ENCODE measurements around the gene MMAB.

The MMAB gene

GRCh38 chr12:109533487-109533740 is 39.9 kb downstream of the MMAB start:
- 95 to 97% methylated on average over 8 of the region's 8 CpGs for WGBS, 2 experiments
- peaks cover 4% of the 10 kb centered on the region for H3K36me3 ChIP-seq (ENCODE audit: control insufficient read depth, insufficient read depth, low read length)
- H3K9me3 ChIP-seq (ENCODE audit: control insufficient read depth, low read length), result no peaks in the 10 kb centered on the region
- H3K27ac ChIP-seq (ENCODE audit: insufficient read depth, low read depth, low read length, poor library complexity, severe bottlenecking), result no peak overlapping the region
- H3K4me1 ChIP-seq (ENCODE audit: control insufficient read depth, insufficient read depth, low read length), result peaks cover 10% of the 10 kb centered on the region
- H3K27me3 ChIP-seq (ENCODE audit: control insufficient read depth, insufficient read depth, low read length, poor library complexity, severe bottlenecking), result no peaks in the 10 kb centered on the region
- no peak overlapping the region for H3K4me3 ChIP-seq (ENCODE audit: insufficient read depth, low read depth, low read length)

DNA sequence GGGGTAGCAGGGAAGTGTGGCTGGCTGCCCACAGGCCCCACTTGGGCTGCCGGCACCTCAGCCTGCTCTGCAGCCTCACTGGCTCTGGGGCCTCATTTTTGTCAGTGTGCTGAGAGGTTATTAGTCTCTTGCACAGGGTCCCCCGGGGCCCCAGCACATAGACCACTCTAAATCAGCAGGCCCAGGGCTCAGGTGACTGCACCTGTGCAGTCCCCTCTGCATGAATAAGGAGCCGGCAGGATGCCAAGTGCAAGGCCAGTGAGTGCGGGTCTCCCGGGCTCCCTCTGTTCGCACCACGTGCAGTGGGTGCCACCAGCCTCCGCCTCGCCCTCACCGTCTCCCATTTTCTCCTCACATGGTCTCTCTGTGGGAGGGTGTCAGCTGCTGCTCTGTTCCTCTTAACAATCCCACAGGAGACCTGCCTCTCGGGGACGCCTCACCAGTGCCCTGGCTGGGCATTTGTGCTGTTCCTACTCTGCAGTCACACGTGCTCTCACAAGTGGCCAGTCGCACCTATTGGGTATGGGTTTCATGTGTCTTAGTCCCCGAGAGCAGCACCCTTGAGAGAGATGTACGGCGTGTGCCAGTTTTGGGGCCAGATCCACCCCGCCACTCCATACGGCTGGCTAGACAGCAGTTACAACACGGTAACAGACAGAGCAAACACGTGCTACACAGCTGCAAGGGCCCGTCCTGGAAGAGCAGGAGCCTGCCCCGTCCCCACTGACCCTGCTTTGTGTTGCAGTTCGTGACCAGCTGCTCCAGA is 40.4 kb downstream of the MMAB start:
- peaks cover 10% of the 10 kb centered on the region for H3K4me1 ChIP-seq (ENCODE audit: control insufficient read depth, insufficient read depth, low read length)
- no peak overlapping the region for H3K4me3 ChIP-seq (ENCODE audit: insufficient read depth, low read depth, low read length)
- WGBS, 2 experiments, result 89 to 92% methylated on average over 24 of the region's 24 CpGs
- no peak overlapping the region for H3K27ac ChIP-seq (ENCODE audit: insufficient read depth, low read depth, low read length, poor library complexity, severe bottlenecking)
- no peaks in the 10 kb centered on the region for H3K27me3 ChIP-seq (ENCODE audit: control insufficient read depth, insufficient read depth, low read length, poor library complexity, severe bottlenecking)
- H3K36me3 ChIP-seq (ENCODE audit: control insufficient read depth, insufficient read depth, low read length), result peaks cover 4% of the 10 kb centered on the region
- no peaks in the 10 kb centered on the region for H3K9me3 ChIP-seq (ENCODE audit: control insufficient read depth, low read length)

- H3K4me1 ChIP-seq (ENCODE audit: control insufficient read depth, insufficient read depth, low read length), result peaks cover 10% of the 10 kb centered on the region
- peaks cover 4% of the 10 kb centered on the region for H3K36me3 ChIP-seq (ENCODE audit: control insufficient read depth, insufficient read depth, low read length)
- WGBS, 2 experiments, result 96 to 99% methylated on average over 2 of the region's 2 CpGs
- H3K27ac ChIP-seq (ENCODE audit: insufficient read depth, low read depth, low read length, poor library complexity, severe bottlenecking), result no peak overlapping the region
- H3K9me3 ChIP-seq (ENCODE audit: control insufficient read depth, low read length), result no peaks in the 10 kb centered on the region
- no peaks in the 10 kb centered on the region for H3K27me3 ChIP-seq (ENCODE audit: control insufficient read depth, insufficient read depth, low read length, poor library complexity, severe bottlenecking)
- H3K4me3 ChIP-seq (ENCODE audit: insufficient read depth, low read depth, low read length), result no peak overlapping the region
Measured at GRCh38 chr12:109531411-109531810, 41.9 kb downstream of the MMAB start.

- H3K9me3 ChIP-seq (ENCODE audit: control insufficient read depth, low read length), result no peaks in the 10 kb centered on the region
- no peaks in the 10 kb centered on the region for H3K27me3 ChIP-seq (ENCODE audit: control insufficient read depth, insufficient read depth, low read length, poor library complexity, severe bottlenecking)
- H3K27ac ChIP-seq (ENCODE audit: insufficient read depth, low read depth, low read length, poor library complexity, severe bottlenecking), result no peak overlapping the region
- 80 to 81% methylated on average over 19 of the region's 19 CpGs for WGBS, 2 experiments
- H3K4me1 ChIP-seq (ENCODE audit: control insufficient read depth, insufficient read depth, low read length), result peaks cover 17% of the 10 kb centered on the region
- H3K4me3 ChIP-seq (ENCODE audit: insufficient read depth, low read depth, low read length), result no peak overlapping the region
- H3K36me3 ChIP-seq (ENCODE audit: control insufficient read depth, insufficient read depth, low read length), result peaks cover 4% of the 10 kb centered on the region
Measured at GRCh38 chr12:109529691-109530640, 43.3 kb downstream of the MMAB start.

DNA sequence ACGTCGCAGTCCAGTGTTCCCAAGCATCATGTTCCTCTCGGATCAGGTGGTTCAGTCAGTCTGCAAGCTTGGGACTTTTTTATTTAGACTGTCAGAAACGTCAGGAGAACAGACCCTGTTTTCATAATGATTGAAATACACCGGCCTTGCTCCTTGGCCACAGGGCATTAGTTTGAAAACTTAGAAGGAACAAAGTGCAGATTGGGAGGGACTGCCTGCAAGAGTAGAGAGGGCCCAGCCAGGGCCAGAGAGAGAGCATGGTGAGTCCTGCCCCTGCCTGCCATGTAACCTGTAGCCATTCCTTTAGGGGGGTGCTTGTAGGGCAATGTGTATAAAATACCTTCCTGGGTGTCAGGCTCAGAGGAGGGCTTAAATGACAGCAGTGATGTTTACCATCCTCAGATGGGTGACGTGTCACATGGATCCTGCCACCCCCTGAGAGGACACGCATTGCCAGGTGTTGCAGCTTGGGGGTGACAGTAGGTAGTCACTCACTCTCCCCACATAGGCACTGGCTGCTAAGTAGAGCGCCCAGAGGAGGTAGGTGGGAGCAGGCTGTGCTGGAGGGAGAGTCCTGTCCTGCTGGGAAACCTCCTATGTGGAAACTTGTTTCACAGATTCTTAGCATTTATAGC is 45.7 kb downstream of the MMAB start:
- Histone ChIP-seq H3K27ac (ENCODE audit: insufficient read depth, low read depth, low read length, poor library complexity, severe bottlenecking) (no peak overlapping the region), H3K9me3 (ENCODE audit: control insufficient read depth, low read length) (no peaks in the 10 kb centered on the region), H3K4me3 (ENCODE audit: insufficient read depth, low read depth, low read length) (no peak overlapping the region), H3K4me1 (ENCODE audit: control insufficient read depth, insufficient read depth, low read length) (peaks cover 37% of the 10 kb centered on the region), H3K27me3 (ENCODE audit: control insufficient read depth, insufficient read depth, low read length, poor library complexity, severe bottlenecking) (peaks cover 7% of the 10 kb centered on the region), H3K36me3 (ENCODE audit: control insufficient read depth, insufficient read depth, low read length) (peaks cover 4% of the 10 kb centered on the region)
- 89 to 93% methylated on average over 8 of the region's 8 CpGs for WGBS, 2 experiments

DNA sequence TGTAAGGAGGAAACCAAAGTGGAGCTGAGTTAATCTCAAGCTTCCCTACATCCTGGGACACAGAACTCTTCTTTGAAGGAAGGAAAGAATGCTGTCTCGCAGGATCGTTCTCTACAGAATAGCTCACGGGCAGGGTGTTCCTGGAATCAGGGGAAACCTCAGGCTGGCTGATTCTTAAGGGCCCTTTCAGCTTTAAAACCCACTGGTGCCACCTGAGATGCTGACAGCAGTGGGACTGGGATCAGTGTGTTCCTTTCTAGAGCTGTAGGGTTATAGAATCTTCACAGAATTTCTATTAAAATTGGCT is 48.1 kb downstream of the MMAB start:
- Histone ChIP-seq H3K27ac (ENCODE audit: insufficient read depth, low read depth, low read length, poor library complexity, severe bottlenecking) (peak overlapping the region; percentile 62), H3K9me3 (ENCODE audit: control insufficient read depth, low read length) (no peaks in the 10 kb centered on the region), H3K4me3 (ENCODE audit: insufficient read depth, low read depth, low read length) (no peak overlapping the region), H3K27me3 (ENCODE audit: control insufficient read depth, insufficient read depth, low read length, poor library complexity, severe bottlenecking) (peaks cover 26% of the 10 kb centered on the region), H3K36me3 (ENCODE audit: control insufficient read depth, insufficient read depth, low read length) (no peaks in the 10 kb centered on the region), H3K4me1 (ENCODE audit: control insufficient read depth, insufficient read depth, low read length) (peaks cover 34% of the 10 kb centered on the region)
- WGBS, 2 experiments, result 47 to 66% methylated on average over 3 of the region's 3 CpGs

DNA sequence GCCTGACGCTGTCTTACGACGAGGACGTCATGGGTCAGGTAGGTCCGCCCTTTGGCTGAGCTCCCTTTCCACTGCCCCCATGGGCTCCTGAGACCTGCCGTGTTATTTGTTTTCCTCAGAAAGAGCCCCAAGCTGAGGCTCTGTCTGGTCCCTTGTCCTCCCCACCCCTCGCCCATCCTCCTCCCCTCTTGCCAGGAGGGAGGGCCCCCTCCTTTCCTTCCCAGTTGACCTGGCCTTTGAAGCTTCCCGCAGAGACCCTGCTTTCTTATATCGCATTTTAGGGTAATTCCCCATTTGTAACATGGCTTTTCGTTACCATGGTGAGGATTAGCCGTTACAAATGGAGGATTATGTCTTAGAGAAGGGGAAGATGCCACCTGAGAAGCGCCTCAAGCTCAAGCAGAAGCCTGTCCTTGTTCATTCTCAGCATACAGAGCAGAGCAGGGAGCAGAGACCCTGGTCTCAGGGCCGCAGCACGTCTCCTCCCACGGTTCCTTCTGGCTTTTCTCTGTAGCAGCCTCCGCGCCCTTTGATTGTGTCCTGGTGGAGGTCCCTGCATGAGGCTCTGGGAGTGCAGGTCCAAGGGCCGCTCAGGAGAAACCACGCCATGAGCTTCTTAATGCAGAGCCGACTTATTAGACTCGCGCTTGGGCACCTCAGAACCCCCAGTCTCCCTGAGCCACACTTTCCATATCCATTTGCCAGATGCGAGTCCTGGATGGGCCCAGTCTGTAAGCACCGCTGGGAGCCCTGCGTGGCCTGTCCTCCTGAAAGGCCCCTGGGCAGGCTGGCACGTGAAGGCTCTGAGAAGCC is 48.6 kb downstream of the MMAB start:
- H3K36me3 ChIP-seq (ENCODE audit: control insufficient read depth, insufficient read depth, low read length), result no peaks in the 10 kb centered on the region
- H3K27ac ChIP-seq (ENCODE audit: insufficient read depth, low read depth, low read length, poor library complexity, severe bottlenecking), result peak overlapping the region; percentile 62
- peaks cover 26% of the 10 kb centered on the region for H3K27me3 ChIP-seq (ENCODE audit: control insufficient read depth, insufficient read depth, low read length, poor library complexity, severe bottlenecking)
- no peak overlapping the region for H3K4me3 ChIP-seq (ENCODE audit: insufficient read depth, low read depth, low read length)
- no peaks in the 10 kb centered on the region for H3K9me3 ChIP-seq (ENCODE audit: control insufficient read depth, low read length)
- peaks cover 28% of the 10 kb centered on the region for H3K4me1 ChIP-seq (ENCODE audit: control insufficient read depth, insufficient read depth, low read length)
- WGBS, 2 experiments, result 44 to 54% methylated on average over 26 of the region's 26 CpGs

DNA sequence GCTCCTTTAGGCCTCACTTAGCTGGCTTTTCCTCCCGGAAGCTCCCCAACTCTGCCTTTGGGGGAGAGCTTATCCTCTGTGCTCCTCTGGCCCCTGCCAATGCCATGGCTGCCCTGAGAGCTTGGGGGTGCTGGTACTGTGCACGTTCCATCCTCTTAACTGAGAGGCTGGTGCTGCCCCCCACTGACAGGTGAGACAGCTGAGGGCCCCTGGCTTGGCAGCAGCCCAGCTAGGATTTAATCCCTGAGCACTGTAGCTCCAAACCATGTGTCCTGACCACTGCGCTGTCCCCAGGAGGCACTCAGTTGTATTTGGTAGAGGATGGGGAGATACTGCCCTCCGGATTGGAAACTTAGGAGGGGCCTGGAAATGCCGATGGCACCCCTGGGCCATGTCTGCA is 49.8 kb downstream of the MMAB start:
- no peaks in the 10 kb centered on the region for H3K9me3 ChIP-seq (ENCODE audit: control insufficient read depth, low read length)
- WGBS, 2 experiments, result 78 to 82% methylated on average over 5 of the region's 5 CpGs
- no peak overlapping the region for H3K27ac ChIP-seq (ENCODE audit: insufficient read depth, low read depth, low read length, poor library complexity, severe bottlenecking)
- no peak overlapping the region for H3K4me3 ChIP-seq (ENCODE audit: insufficient read depth, low read depth, low read length)
- H3K27me3 ChIP-seq (ENCODE audit: control insufficient read depth, insufficient read depth, low read length, poor library complexity, severe bottlenecking), result peaks cover 26% of the 10 kb centered on the region
- peaks cover 27% of the 10 kb centered on the region for H3K4me1 ChIP-seq (ENCODE audit: control insufficient read depth, insufficient read depth, low read length)
- no peaks in the 10 kb centered on the region for H3K36me3 ChIP-seq (ENCODE audit: control insufficient read depth, insufficient read depth, low read length)

DNA sequence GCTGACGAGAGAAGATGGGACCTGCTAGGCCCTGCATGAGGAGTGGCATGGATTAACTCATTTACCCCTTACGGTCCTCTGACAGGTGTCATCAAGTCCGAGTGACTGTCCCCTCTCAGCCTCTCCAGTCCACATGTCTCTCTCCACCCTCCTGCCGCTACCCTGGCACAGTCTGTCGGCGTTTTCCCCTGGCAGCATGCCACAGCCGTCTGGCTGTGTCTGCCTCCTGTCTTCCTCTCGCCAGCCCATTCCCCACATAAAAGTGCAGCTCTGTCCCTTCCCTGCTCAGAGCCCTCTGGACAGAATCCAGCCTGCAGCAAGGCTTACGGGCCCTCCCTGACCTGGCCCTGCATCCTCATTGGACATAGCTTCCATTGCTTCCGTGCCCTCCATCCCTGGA is 50.2 kb downstream of the MMAB start:
- no peaks in the 10 kb centered on the region for H3K9me3 ChIP-seq (ENCODE audit: control insufficient read depth, low read length)
- no peaks in the 10 kb centered on the region for H3K36me3 ChIP-seq (ENCODE audit: control insufficient read depth, insufficient read depth, low read length)
- H3K27ac ChIP-seq (ENCODE audit: insufficient read depth, low read depth, low read length, poor library complexity, severe bottlenecking), result no peak overlapping the region
- 91% methylated on average over 10 of the region's 10 CpGs for WGBS, 2 experiments
- H3K27me3 ChIP-seq (ENCODE audit: control insufficient read depth, insufficient read depth, low read length, poor library complexity, severe bottlenecking), result peaks cover 26% of the 10 kb centered on the region
- H3K4me1 ChIP-seq (ENCODE audit: control insufficient read depth, insufficient read depth, low read length), result peaks cover 27% of the 10 kb centered on the region
- H3K4me3 ChIP-seq (ENCODE audit: insufficient read depth, low read depth, low read length), result no peak overlapping the region
